Left renal pelvis (tissue), 4 donors: ENCODE results near the gene CACNB4. TPM values are rescaled to one million over a fixed set of nuclear protein-coding genes. Genes with fewer than 3 reads are reported as not detected.
"Not testable (repeated sequence)": the region's sequence is repeated elsewhere in the genome, so short reads cannot be mapped to it uniquely, and the experiment has no call there.

Source experiments
- DNase-seq, 4 donors: peaks; one replicate each; pipeline ENCODE4 v3.0.0-alpha.2; 2013; ENCODE audit warnings: low read depth in 4 of 4, low spot score in 3 of 4
- polyA plus RNA-seq, 4 donors: library from polyadenylated mRNA; unstranded; fragments of 120-200 nt; gene quantifications; one replicate each; pipeline ENCODE4 v1.2.1, GENCODE V29; 2013; ENCODE audit not compliant: insufficient read length in 4 of 4

Gene CACNB4
- polyA plus RNA-seq, 4 donors: 3.1 to 12.9 (median 11.7) TPM

DNA sequence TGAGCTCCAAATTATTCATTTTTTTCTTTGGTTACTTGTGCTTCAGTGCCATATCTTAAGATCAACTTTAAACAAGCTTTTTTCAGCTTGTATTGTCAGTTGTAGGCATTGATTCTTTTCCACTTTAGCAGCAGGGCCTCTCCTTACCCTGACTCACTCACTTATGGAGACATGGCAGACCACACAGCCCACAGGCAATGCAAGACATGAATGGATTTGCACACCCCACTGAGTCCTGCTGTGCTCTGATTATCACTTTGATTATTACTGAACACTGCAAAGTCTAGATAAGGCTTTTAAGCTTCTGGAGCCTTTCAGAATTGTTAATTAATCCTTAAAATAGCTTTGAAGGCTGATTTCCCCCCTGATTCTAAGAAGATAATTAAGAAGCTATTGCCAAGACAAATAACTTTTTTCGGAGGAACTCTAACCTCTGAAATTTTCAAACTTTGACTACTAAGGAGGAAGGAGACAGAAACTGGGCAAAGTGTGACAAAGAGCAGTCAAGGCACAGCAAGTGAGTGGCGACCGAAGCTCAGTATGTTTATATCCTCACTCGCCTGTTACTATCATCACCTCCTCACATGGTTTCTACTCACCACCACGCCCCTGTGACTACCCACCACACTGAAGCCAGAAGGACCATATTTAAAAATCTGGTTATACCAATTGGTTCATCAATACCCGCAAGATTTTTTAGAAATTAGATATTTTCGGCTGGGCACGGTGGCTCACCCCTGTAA, 43.3 kb downstream of the CACNB4 start:
- no peak for DNase-seq

DNA sequence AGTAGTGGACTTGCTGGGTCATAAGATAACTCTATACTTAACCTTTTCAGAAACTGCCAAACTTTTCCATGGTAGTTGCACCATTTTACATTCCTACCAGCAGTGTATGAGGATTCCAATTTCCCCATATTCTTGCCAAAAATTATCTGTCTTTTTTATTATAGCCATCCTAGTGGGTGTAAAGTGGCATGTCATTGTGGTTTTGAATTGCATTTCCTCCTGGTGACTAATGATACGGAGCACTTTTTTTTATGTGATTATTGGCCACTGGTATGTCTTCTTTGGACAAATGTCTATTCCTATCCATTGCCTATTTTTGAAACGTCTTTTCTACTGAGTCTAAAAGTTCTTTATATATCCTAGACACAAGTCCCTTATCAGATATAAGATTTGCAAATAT, 44.3 kb downstream of the CACNB4 start:
- no peak for DNase-seq

DNA sequence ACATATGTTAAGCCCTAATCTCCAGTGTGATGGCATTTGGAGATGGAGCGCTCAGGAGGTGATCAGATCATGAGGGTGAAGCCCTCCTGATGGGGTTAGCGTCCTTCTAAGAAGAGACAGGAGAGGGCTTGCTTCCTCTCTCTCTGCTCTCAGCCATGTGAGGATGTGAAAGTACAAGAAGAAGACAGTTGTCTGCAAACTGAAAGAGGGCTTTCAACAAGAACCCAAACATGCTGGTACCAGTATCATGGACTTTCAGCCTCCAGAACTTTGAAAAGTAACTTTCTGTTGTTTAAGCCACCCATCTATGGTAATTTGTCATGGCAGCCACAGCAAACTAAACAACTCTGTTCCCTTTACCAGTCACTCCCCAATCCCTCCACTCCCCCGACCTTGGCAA, 47.4 kb downstream of the CACNB4 start:
- no peak for DNase-seq

DNA sequence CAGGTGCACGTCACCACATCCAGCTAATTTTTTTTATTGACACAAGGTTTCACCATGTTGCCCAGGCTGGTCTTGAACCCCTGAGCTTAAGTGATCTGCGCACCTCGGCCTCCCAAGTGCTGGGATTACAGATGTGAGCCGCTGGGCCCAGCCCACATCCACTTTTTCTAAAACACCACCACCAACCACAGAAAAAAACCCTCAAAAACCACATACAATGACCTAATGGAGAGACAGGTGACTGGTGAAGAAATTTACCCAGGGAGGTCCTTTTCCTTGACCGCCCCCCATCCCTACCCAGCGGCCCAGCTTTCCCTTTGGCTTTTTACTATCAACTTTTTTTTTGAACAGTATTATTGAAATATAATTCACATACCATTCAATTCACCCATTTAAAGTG, 47.9 kb downstream of the CACNB4 start:
- no peak for DNase-seq

DNA sequence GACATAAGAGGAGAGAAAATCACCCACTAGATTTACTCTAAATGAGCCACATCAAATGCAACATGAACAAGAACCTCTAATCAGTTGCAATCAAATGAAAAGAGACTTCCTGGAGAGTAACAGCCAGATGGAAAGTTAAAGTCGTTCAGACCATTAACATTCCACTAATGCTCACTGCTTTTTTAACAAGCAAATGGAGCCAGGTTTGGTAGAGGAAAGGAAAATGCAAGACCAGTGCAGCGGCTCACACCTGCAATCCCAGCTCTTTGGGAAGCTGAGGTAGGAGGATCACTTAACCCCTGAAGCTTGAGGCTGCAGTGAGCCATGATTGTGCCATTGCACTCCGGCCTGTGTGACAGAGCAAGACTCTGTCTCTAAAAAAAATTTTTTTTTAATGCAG, 48.5 kb downstream of the CACNB4 start:
- no peak for DNase-seq

DNA sequence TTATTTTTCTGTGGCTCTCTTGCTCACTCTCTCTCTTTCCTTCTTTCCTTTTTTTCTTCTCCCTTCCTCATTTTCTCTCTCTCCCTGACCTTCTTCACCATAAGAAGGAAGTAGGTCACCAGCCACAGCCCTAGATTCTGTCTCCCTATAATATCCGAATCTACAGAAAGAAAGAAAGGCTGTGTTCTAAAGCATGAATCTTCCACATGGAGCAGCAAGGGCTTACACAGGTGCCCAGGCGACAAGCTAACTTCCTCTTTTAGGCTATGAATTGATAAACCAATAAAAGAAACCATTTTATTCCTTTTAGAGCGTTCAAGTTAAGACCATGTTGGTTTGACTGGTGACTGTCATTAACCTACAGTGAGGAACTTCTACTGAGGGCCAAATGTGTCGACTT, 49.3 kb downstream of the CACNB4 start:
- no peak for DNase-seq

DNA sequence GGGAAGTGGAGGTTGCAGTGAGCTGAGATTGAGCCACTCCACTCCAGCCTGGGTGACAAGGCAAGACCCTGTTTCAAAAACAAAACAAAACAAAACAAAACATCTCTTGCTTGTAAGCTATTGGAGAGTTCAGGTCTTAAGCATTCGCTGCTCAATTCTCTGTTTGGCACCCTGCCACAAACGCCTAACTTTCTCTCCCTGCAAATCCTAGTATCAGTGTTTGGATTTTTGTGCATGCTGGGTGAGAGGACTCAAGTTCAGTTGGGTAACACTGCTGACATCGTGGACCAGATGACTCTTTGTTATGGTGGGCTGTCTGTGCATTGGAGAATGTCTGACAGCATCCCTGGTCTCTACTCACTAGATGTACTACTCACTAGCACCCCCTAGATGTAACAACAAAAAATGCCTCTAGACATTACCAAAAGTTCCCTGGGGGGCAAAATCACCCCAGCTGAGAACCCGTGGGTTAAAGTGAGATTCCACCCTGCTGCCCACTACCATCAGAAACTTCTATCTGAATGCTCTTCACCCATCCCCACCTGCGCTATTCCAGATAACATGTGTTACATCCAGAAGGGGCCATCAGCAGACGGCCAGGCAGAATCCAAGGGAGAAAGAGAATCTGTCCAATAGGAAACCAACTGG, 50.9 kb downstream of the CACNB4 start:
- no peak for DNase-seq

DNA sequence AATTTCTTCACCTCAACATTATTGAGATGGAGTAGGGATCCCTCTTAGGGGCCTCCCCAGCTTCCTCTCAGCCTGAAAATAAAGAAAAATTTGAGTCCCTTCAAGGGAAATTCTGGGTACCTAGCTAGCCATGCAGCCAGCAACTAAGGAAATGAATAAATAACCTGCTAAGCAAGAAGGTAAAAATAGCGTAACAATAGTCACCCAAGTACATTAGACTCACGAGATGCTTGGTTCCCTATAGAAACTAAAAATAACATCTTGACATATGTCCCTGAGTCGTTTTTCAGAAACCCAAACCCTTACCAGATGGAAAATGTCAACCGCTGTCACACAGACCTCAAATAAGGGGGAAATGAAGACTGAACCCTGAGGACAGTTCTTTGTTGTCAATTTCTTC, 51.9 kb downstream of the CACNB4 start:
- DNase-seq: no peak

DNA sequence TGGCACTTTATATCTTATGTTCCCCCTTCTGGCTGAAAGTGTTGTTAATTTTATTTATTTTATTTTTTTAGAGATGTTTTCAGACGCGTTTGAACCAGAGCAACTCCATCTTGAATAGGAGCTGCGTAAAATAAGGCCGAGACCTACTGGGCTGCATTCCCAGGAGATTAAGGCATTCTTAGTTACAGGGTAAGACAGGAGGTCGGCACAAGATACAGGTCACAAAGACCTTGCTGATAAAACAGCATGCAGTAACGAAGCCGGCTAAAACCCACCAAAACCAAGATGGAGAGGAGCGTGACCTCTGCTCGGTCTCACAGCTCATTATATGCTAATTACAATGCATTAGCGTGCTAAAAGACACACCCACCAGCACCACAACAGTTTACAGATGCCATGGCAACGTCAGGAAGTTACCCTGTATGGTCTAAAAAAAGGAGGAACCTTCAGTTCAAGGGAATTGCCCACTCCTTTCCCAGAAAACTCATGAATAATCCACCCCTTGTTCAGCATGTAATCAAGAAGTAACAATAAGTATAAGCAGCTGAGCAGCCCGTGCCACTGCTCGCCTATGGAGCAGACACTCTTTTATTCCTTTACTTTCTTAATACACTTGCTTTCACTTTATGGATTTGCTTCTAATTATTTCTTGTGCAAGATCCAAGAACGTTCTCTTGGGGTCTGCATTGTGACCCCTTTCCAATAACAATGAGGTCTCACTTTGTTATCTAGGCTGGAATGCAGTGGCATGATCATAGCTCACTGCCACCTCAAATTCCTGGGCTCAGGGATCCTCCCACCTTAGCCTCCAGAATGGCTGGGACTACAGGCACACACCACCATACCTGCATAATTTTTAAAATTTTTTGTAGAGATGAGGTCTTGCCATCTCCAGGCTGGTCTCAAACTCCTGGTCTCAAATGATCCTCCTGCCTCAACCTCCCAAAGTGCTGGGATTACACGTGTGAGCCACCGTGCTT, 55.9 kb downstream of the CACNB4 start:
- DNase-seq: no peak

DNA sequence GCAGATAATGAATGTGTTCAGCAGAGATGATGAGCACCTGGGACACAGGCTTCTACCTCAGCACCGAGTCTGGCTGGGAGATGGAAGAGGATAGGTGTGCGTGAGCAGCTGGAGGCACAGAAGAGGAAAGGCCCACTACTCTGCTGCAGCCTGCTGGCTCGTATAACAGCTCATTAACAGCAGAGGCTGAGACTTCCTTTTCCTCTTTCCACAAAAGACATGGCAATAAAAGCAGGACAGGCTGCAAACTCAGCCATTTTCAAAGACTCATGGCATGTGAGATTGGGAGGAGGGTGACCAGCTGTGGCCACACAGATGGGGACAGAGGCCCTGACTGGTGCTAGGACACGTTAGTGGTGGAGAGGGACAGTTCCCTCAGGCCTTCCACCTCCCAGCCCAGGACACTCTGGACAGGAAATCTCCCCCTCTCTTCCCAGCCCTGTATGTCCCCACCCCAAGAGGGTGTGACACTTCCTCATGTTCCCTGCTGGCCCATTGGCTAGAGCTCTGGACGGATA, 60.3 kb downstream of the CACNB4 start:
- no peak for DNase-seq

DNA sequence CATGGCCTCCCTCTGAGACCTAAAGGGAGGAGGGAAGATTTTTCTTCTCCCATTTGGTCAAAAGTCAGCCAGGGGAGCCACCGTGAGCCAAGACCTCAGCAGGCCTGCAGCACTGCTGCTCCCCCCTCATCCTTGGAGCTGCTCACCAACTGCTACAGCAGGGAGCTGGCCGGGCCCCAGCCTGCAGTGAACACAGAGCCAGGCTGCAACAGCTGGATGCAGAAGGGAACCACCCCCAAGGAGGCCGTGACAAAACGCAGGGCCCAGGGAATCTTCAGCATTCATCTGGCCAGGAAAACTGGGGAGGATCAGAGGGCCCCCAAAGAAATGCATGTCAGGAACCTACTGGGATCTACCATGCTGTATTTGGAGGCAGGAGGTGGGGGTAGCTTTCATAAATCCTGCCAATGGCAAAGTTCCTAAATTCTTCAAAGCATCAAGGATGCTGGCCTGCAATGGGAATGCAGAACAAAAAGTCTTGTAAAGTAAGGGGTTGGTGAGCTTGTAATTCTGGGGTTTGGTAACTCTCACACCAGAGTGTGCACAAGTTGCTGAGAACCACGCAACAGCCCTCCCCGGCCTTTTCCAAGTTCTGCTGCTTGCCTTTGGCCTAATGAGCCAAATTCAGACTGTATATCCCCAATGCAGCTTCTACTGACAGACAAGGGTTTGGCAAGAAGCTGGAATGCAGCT, 61.0 kb downstream of the CACNB4 start:
- no peak for DNase-seq

DNA sequence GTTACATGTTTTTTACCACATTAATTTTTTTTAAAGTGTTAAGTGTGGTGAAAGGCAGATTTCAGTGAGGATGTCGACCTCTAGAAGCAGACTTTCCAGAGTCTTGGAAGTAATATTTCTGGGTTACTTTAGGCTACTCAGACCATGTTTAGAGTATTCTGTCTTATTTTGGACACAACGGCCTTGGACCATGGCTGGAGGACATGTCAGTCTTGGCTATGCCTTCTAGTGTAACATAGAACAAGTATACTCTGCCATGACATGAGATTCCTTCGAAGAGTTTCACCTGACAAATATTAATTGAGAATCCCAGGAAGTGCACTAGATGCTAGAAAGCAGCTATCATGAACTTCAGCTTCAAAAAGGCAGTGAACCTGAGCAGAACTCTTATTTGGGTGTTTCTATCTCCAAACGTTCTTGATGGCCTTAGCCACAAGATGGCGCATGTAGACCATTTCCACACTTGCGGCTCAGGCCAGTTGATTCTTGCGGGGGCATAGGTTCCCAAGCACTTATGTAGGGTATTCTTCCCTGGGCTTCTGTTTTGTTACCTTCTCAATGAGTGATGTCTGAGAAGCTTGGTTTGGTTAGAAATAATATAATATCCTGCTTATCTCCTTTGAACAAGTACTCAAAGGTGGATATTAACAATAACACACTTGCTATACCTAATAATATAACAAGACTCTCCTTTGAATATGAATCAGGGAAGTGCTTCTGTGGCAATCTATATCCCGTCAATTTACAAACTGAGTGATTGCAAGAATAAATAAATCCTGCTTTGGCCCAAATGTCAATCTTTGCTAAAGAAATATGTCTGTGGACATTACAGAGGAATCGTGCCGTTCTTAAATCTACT, 62.0 kb downstream of the CACNB4 start:
- peak; percentile 57 to 67 (median 63) for DNase-seq

DNA sequence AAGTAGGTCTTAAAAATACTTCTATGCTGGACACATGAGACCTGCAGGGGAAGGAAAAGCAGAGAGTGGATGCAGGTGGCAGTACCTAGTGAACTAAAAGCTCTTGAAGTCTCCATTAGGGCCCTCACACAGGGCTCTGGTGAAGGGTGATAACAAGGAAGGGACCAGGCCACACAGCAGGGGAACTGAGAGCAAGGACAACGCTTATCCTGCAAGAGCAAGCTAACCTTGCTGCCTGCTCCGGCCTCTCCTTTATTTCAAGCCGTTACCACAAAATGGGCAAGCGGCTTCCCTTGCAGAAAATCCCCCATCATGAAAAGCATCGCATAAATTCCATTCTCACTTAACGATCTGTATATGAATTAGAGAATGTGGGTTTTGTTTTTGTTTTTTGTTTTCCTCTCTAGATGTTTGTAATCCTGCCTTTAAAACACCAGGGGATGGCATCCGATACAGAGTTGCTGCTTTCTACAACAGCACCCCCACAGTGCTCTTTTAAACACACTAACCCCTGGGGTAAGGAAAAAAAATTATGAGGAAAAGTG, 64.5 kb downstream of the CACNB4 start:
- no peak for DNase-seq

DNA sequence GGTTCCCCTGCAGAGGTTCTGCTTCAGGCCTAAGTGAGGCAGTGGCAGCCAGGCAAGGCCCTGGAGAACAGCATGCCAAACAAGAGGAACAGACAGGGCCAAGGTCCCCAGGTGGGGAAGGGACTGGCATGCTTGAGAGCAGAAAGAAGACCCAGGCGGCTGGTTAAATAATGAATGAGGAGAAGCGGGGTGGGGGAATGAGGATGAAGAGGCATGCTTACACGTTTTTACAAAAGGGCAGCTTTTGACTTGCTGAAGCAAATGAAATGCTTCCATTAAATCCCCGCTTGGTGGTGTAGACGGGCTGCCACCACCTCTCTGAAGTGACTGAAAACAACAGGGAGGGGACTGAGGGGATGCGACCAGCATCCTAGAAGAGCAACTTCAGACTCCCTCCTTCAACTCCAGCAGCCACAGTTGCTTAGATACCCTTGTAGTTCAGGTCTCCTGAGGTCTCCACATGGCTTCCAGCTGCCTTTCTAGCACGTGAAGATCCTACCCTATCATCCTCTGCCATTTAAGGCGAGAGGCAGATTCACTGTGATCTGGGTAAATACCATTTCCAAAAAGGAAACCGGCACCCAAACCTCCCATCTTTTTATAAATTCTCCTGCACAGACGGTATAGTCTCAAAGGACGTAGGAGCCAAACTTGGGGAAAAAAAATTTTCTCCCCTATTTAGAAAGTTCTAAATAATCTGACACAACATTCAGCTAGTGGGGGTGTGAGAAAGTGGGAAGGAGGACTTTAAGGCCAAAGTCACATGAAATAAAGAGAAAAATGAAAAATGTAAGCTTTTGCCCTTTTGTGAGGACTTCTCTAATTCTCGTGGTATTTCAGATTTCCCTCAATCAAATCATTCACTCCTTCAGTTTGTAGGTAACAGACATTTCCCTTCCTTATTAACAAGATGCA, 65.6 kb downstream of the CACNB4 start:
- DNase-seq: no peak

DNA sequence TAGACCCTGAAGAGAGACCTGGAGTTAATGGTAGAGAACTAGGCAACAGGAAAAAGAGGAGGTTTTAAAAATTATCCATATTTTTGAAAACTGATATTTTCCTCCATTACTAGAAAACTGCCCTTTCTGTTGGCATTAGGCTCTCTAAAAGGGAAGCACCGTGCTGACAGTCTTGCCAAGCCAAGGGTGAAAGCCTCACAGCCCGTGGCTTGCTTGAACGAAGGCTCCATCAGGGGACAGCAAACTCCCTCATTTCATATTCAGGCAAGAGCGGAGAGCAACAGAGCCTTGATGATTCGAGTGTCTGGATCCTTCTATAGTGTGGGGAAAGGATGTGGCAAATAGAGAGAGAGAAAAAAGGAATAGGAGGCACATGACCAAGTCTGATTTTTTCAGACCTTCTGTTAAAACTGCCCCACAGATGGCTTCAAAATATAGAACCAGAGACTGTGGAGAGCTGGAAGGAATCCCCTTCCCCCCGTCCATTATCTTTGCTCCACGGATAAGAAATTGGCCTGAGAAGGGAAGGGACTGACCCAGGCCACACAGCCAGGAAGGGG, 67.0 kb downstream of the CACNB4 start:
- DNase-seq: no peak

DNA sequence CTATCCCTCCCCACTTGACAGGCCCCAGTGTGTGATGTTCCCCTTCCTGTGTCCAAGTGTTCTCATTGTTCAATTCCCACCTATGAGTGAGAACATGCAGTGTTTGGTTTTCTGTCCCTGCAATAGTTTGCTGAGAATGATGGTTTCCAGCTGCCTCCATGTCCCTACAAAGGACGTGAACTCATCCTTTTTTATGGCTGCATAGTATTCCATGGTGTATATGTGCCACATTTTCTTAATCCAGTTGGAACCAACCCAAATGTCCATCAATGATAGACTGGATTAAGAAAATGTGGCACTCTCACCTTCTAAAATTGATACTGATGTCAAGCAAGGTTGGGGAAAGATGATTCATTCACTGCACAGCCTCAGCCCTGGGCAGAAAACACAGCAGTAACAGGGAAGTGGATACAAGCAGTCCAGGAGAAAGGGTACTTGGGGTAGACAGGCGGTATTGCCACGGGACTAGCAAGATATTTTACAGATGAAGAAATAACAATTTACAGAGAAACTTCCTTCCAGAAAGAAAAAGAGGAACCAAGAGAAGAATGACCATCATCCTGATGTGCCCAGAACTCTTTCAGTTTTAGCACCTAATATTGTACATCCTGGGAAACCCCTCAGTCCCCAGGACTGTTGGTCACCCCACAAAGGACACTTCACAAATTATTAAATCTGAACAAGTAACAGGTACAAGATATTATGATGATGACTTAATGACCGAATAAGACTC, 68.1 kb downstream of the CACNB4 start:
- DNase-seq: not testable (repeated sequence)

DNA sequence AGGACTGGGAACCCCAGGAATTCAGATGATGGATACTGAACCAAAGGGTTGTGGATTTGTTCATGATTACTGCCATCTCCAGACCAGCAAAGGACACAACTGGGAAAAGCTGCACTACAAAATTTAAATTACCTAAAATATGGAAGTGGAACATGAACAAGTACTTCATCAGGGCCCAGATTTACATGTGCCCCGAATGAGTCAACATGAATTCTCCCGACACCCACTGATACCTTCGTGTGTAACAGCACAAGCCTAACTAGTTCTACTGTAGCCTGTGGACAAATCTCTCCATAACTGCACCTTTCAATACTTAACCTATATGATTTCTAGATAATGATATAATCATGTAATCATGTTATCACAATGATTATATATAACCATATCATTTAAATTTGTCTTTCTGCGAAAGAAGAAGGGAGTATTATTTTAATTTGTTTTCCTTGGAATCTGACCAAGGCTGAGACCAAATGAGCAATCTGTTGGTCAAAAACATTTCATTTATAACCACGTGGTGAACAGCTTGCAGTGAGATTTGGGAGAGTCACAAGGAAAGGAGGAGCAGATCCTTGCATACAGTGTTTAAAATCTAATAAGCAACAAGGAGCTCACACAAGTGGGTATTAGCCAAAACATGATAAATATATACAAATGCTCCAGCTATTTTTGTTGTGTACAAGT, 70.5 kb downstream of the CACNB4 start:
- no peak for DNase-seq
